Measurements from ENCODE around the gene MBOAT2. TPM values are rescaled to one million over a fixed set of nuclear protein-coding genes. Genes with fewer than 3 reads are reported as not detected.

The MBOAT2 gene
- total and polyA plus RNA-seq, 2 donors (not counting 1 experiment from before 2014, with no cell fraction given), result 0.24 to 1.3 TPM

GRCh38 chr2:8863331-8863953 is 140.0 kb downstream of the MBOAT2 start:
- no peak overlapping the region for H3K9ac ChIP-seq (ENCODE audit: low read length)
- no peak overlapping the region for H3K4me3 Mint-ChIP-seq
- ATAC-seq (ENCODE audit: low read depth) (no peak), DNase-seq (no peak)
- H3K4me2 ChIP-seq (replicated peaks; ENCODE audit: low read depth, low read length, poor library complexity, severe bottlenecking), result no peak overlapping the region
- H2AFZ ChIP-seq (ENCODE audit: insufficient read depth, low read depth, low read length, poor library complexity, severe bottlenecking), result no peak overlapping the region
- no peaks in the 10 kb centered on the region for H3K27me3 ChIP-seq (replicated peaks in 1 of 4; ENCODE audit: control extremely low read depth in 1 of 4, control insufficient read depth in 3 of 4, insufficient read depth in 4 of 4, low read length in 3 of 4)
- ChIA-PET CTCF (no interaction called here), POLR2A (no interaction called here)
- H4K20me1 ChIP-seq (ENCODE audit: control insufficient read depth, insufficient read depth, low read length, poor library complexity, severe bottlenecking), result no peaks in the 10 kb centered on the region
- H3K36me3 ChIP-seq (replicated peaks in 1 of 2; ENCODE audit: control extremely low read depth in 1 of 2, control insufficient read depth in 1 of 2, extremely low read depth in 1 of 2, insufficient read depth in 2 of 2, low read length in 1 of 2), result peaks cover 0 to 3% of the 10 kb centered on the region in 2 experiments
- no peaks in the 10 kb centered on the region for H3K79me2 ChIP-seq (ENCODE audit: control insufficient read depth, insufficient read depth, low read length)
- no peak overlapping the region for H3K27ac ChIP-seq (ENCODE audit: low read length in 2 of 2)
- H3K4me3 ChIP-seq (ENCODE audit: control extremely low read depth in 1 of 5, extremely low read depth in 1 of 5, insufficient read depth in 1 of 5, low read depth in 2 of 5, low read length in 4 of 5), result no peak overlapping the region
- no peaks in the 10 kb centered on the region for H3K4me1 Mint-ChIP-seq
- TF ChIP-seq EZH2 (IDR thresholded peaks at IDR 0.05; ENCODE audit: borderline replicate concordance, insufficient read depth, low read depth, low read length, poor library complexity, severe bottlenecking), result no peak
- TF ChIP-seq, protein P1, sequence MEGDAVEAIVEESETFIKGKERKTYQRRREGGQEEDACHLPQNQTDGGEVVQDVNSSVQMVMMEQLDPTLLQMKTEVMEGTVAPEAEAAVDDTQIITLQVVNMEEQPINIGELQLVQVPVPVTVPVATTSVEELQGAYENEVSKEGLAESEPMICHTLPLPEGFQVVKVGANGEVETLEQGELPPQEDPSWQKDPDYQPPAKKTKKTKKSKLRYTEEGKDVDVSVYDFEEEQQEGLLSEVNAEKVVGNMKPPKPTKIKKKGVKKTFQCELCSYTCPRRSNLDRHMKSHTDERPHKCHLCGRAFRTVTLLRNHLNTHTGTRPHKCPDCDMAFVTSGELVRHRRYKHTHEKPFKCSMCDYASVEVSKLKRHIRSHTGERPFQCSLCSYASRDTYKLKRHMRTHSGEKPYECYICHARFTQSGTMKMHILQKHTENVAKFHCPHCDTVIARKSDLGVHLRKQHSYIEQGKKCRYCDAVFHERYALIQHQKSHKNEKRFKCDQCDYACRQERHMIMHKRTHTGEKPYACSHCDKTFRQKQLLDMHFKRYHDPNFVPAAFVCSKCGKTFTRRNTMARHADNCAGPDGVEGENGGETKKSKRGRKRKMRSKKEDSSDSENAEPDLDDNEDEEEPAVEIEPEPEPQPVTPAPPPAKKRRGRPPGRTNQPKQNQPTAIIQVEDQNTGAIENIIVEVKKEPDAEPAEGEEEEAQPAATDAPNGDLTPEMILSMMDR (IDR thresholded peaks at IDR 0.05), result no peak
- H3K4me1 ChIP-seq (ENCODE audit: control insufficient read depth in 2 of 2, insufficient read depth in 2 of 2, low read length in 2 of 2), result no peaks in the 10 kb centered on the region
- WGBS (ENCODE audit: insufficient coverage), result over 99% methylated on average over 9 of the region's 10 CpGs
- H3K27ac Mint-ChIP-seq, result no peak overlapping the region
- no peaks in the 10 kb centered on the region for H3K9me3 ChIP-seq (ENCODE audit: control extremely low read depth in 1 of 3, control insufficient read depth in 2 of 3, insufficient read depth in 1 of 3, low read length in 2 of 3)
- H3K9me3 Mint-ChIP-seq (ENCODE audit: insufficient read depth), result no peaks in the 10 kb centered on the region
- no peaks in the 10 kb centered on the region for H3K27me3 Mint-ChIP-seq
- intact Hi-C loops (cut with micrococcal nuclease), result no loop called here

- H3K27ac Mint-ChIP-seq, result no peak overlapping the region
- H3K4me3 ChIP-seq (ENCODE audit: control extremely low read depth in 1 of 5, extremely low read depth in 1 of 5, insufficient read depth in 1 of 5, low read depth in 2 of 5, low read length in 4 of 5), result no peak overlapping the region
- ATAC-seq (ENCODE audit: low read depth) (no peak), DNase-seq (no peak)
- no peak overlapping the region for H3K27ac ChIP-seq (ENCODE audit: low read length in 2 of 2)
- no peaks in the 10 kb centered on the region for H3K79me2 ChIP-seq (ENCODE audit: control insufficient read depth, insufficient read depth, low read length)
- H3K4me1 ChIP-seq (ENCODE audit: control insufficient read depth in 2 of 2, insufficient read depth in 2 of 2, low read length in 2 of 2), result no peaks in the 10 kb centered on the region
- no peaks in the 10 kb centered on the region for H3K9me3 ChIP-seq (ENCODE audit: control extremely low read depth in 1 of 3, control insufficient read depth in 2 of 3, insufficient read depth in 1 of 3, low read length in 2 of 3)
- H4K20me1 ChIP-seq (ENCODE audit: control insufficient read depth, insufficient read depth, low read length, poor library complexity, severe bottlenecking), result no peaks in the 10 kb centered on the region
- H3K9ac ChIP-seq (ENCODE audit: low read length), result no peak overlapping the region
- no peaks in the 10 kb centered on the region for H3K27me3 ChIP-seq (replicated peaks in 1 of 4; ENCODE audit: control extremely low read depth in 1 of 4, control insufficient read depth in 3 of 4, insufficient read depth in 4 of 4, low read length in 3 of 4)
- H3K4me3 Mint-ChIP-seq, result no peak overlapping the region
- H3K4me2 ChIP-seq (replicated peaks; ENCODE audit: low read depth, low read length, poor library complexity, severe bottlenecking), result no peak overlapping the region
- no peak overlapping the region for H2AFZ ChIP-seq (ENCODE audit: insufficient read depth, low read depth, low read length, poor library complexity, severe bottlenecking)
- peaks cover 0 to 3% of the 10 kb centered on the region in 2 experiments for H3K36me3 ChIP-seq (replicated peaks in 1 of 2; ENCODE audit: control extremely low read depth in 1 of 2, control insufficient read depth in 1 of 2, extremely low read depth in 1 of 2, insufficient read depth in 2 of 2, low read length in 1 of 2)
- intact Hi-C loops (cut with micrococcal nuclease), result no loop called here
- no peaks in the 10 kb centered on the region for H3K4me1 Mint-ChIP-seq
- no peak for TF ChIP-seq EZH2 (IDR thresholded peaks at IDR 0.05; ENCODE audit: borderline replicate concordance, insufficient read depth, low read depth, low read length, poor library complexity, severe bottlenecking)
- TF ChIP-seq, protein P1 (IDR thresholded peaks at IDR 0.05), result no peak
- H3K27me3 Mint-ChIP-seq, result no peaks in the 10 kb centered on the region
- no peaks in the 10 kb centered on the region for H3K9me3 Mint-ChIP-seq (ENCODE audit: insufficient read depth)
- ChIA-PET POLR2A (no interaction called here), CTCF (no interaction called here)
- 98% methylated on average over 7 of the region's 7 CpGs for WGBS (ENCODE audit: insufficient coverage)
These were observed 141.3 kb downstream of the MBOAT2 start for GRCh38 chr2:8862230-8862629.

All from B cell (primary cell).